ENCODE results near the gene UBE4B.
"Not testable (repeated sequence)": the region's sequence is repeated elsewhere in the genome, so short reads cannot be mapped to it uniquely, and the experiment has no call there.

Gene UBE4B

GRCh38 chr1:10074059-10074851 lies 41.5 kb downstream of the UBE4B start:
- DNase-seq: no peak

DNA sequence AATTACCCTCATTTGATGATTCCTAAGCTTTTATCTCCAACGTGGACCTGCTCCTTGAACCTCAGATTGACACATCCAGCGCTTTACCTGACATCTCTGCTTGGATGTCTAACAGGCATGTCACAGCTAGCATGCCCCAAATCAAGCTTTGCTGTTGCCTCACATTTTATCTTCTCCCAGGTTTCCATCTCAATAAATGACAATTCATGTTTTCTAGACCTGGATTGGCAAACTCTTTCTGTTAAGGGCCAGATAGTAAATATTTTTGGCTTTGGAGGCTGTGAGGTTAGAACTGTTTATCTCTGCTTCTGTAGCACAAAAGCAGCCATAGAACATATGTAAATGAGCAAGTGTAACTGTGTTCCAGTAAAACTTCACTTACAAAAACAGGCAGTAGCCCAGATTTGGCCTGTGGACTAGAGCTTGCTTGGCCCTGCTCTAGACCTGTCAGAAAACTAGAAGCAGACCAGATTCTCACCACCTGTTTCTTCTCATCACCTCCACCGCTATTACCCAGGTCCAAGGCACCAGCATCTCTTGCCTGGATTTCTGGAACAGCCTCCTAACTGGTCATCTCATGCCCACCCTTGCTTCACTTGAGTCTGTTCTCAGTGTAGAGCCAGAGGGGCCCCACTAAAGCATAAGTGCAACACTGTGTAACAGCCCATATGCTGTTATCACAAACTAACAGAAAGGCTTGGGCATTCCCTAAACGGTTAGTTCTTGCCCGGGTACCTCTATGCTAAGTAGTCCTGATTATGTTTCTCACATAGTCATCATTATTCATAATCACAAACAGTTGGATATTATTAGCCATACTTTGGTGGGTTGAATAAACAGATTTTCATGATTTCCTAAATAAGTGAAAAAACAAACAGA lies 42.3 kb downstream of the UBE4B start:
- DNase-seq: no peak

- no peak for DNase-seq
Observed at GRCh38 chr1:10075732-10076131, 43.0 kb downstream of the UBE4B start.

GRCh38 chr1:10078494-10078893 lies 45.7 kb downstream of the UBE4B start:
- no peak for DNase-seq

- no peak for DNase-seq
Observed at GRCh38 chr1:10080523-10080922, 47.8 kb downstream of the UBE4B start.

DNA sequence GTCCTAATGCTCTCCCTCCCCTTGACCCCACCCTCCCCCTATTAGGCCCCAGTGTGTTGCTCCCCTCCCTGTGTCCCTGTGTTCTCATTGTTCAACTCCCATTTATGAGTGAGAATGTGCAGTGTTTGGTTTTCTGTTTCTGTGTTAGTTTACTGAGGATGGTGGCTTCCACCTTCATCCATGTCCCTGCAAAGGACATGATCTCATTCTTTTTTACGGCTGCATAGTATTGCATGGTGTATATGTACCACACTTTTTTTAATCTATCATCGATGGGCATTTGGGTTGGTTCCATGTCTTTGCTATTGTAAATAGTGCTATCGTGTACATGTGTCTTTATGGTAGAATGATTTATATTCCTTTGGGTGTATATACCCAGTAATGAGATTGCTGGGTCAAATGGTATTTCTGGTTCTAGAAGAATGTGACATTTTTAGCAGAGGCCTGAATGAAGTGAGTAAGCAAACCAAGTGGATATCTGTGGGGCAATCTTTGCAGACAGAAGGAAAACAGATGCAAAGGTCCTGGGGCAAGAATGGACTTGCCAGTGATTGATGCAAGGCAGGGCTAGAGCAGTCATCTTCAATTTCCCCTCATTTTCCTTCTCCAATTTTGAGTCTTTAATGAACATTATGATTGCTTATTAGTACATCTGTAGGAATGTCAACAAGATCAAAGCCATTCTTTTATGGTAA lies 50.2 kb downstream of the UBE4B start:
- DNase-seq: no peak

DNA sequence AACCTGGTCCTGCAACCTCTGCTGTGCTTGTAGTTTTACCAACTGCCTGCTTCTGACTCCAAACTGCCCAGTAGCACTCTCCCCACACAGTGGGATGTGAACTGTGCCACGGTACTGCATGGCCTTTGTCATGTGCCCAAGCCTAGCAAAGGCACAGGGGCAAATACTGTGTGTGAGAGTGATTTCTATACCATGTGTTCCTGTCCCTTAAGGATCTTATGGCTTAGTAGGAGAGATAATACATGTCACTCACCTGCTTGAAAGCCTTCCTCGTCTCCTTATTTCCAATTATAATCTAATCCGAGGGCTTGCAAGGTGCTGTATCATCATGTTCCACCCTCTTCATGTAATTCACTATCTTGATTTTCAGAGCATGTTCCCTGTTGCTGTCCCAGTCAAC lies 51.3 kb downstream of the UBE4B start:
- DNase-seq: no peak

DNA sequence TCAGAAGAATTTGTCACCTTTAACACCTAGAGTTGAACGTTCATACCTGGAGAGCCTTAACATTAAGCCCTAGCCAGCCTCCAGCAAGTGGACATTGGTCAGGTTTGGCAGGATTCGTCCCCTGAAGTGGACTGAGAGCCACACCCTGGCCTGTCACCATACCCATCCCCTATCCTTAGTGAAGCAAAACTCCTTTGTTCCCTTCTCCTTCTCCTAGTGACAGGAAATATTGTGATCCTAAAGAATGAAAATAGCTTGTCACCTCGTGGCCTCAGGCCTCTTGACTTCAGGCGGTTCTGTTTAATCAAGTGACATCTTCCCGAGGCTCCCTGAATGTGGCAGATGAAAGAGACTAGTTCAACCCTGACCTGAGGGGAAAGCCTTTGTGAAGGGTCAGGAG lies 52.3 kb downstream of the UBE4B start:
- DNase-seq: no peak

DNA sequence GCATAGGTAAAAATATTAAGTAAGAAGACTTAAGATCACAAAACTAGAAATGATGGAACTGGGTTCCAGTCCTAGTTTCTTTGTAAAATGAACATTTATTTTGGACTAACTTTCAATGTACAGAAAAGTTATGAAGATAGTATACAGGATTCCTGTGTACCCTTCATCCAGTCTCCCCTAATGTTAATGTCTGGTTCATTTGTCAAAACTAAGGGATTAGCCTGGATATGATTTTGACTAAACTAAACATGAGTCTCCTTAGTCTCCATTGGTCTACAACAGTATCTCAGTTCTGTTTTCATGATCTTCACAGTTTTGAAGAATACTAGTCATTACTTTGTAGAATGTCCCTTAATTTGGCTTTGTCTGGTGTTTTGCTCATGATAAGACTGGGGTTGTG lies 54.5 kb downstream of the UBE4B start:
- DNase-seq: no peak

DNA sequence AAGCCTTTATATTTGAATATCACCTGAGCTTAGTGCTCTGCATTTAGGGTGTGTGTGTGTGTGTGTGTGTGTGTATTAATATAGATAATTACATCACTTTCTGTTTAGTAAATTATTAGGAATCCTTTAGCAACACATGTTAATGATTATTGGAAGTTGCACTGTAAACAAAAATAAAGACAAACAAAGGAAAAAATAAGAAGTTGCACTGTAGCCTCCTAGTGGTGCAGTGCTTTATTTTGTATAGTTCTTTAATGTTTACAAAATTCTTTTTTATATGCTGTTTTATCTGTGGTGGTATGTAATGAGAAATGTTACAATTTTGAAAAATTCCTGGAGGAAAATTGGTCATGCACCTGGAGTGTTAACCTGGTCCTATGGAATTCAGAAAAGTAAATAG lies 69.2 kb downstream of the UBE4B start:
- DNase-seq: no peak

DNA sequence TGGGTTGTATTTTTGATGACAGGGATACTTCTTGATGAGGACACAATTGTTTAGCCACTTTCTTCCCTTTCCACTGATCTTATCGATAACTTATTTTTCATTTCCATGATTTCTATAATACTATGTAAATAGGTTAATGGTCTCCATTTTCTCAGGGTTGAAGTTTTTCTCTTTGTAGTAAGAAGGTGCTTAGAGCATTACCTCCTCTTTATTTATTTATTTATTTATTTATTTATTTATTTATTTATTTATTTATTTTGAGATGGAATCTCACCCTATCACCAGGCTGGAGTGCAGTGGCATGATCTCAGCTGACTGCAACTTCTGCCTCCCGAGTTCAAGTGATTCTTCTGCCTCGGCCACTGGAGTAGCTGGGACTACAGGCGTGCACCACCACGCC lies 70.4 kb downstream of the UBE4B start:
- no peak for DNase-seq

GRCh38 chr1:10104834-10105233 lies 72.1 kb downstream of the UBE4B start:
- no peak for DNase-seq

GRCh38 chr1:10105484-10105883 lies 72.7 kb downstream of the UBE4B start:
- DNase-seq: no peak

- DNase-seq: no peak
Observed at GRCh38 chr1:10106241-10106640, 73.5 kb downstream of the UBE4B start.

- DNase-seq: no peak
Observed at GRCh38 chr1:10106756-10107475, 74.2 kb downstream of the UBE4B start.

- DNase-seq: not testable (repeated sequence)
Observed at GRCh38 chr1:10107476-10107847, 74.7 kb downstream of the UBE4B start.

DNA sequence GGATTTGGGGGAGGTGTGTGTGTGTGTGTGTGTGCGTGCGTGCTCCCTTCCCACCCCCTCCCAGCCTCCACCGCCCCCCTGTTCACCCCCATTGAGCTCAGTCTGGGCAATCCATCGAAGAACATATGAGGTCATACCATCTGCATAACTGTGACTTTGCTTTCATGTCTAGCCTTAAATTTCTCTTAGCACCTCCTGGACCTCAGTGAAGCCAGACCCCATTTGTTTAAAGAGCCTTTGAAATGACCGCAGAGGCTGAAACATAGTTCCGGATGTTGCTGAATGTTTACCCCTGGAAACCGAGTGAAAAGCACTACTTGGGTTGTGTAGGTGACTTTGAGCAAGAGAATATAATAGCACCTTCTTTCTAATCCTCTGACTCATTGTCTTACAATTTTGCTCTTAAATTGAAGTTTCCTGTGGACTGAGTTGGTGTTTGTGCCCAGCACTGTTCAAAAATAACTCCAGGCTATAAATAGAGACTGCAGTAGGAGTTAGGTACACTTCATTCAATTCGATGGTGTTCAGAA lies 75.4 kb downstream of the UBE4B start:
- no peak for DNase-seq

DNA sequence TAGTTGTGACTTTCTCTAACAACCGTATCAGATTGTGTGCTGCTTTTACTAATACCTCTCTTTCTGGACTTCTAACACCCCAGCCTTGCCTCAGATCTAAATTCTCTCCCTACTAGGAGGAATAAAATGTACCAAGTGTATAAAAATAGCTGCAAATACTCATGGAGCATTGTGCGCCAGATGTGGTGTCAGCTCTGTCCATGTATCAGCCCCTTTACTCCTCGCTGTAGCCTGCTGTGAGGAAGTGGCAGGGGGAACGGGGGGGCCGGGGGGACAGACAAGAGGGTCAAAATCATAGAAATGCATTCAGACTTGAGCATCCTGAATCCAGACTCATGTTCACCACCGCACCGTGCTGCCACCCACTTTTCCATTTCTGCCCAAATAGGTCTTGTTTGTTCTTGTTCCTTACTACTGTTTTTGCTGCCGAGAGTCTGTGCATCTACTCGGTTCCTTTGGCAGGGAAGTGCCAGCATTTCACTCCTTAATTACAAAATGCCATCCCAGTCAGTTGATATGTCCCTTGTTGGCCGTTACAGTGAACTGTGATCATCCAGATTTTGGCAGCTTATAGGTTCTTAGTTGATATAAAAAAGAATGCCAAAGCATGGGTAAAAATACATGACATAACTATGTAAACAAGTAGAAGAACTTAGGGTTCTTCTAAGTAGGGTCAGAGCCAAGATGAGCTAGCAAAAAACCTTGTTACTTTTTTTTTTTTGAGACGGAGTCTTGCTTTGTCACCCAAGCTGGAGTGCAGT lies 76.4 kb downstream of the UBE4B start:
- no peak for DNase-seq

DNA sequence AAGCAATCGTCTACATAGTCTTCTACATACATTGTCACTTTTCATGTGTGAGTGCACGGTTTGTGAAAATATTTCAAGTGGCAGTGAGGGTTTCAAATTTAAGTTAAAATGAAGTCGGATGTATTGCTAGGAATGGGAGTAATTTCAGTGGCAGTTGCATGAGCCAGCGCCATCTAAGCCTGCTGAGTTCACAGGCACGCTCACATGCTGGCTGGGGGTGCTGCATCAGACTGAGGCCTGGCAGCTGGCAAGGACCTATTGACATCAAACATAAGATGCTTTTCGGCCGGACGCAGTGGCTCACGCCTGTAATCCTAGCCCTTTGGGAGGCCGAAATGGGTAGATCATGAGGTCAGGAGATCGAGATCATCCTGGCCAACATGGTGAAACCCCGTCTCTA lies 80.7 kb downstream of the UBE4B start:
- DNase-seq: no peak

DNA sequence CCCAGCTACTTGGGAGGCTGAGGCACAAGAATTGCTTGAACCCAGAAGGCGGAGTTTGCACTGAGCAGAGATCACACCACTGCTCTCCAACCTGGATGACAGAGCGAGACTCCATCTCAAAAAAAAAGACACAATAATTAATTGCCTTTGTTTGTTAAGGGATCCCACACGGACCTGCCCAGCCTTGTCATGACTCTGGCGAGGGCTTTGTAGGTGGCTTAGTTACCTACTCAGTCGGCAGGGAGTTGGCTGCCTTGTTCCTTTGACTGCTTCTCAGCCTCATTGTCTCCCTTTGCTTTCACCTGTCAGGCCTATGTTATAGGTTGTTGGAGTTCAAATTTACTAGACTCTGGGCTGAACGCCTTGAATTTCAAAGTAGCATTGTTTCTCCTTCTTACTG lies 82.0 kb downstream of the UBE4B start:
- no peak for DNase-seq

GRCh38 chr1:10117132-10117531 lies 84.4 kb downstream of the UBE4B start:
- DNase-seq: no peak

GRCh38 chr1:10117865-10118264 lies 85.1 kb downstream of the UBE4B start:
- no peak for DNase-seq
